Measurements from ENCODE around the gene CNBP. TPM values are rescaled to one million over a fixed set of nuclear protein-coding genes. Genes with fewer than 3 reads are reported as not detected.

Gene CNBP
- total and polyA plus RNA-seq, 9 of the 15 experiments (the other 6 are each of a cell fraction or from before 2014, with no cell fraction given) = 284 to 717 (median 412) TPM

- TF ChIP-seq E2F6 (IDR thresholded peaks at IDR 0.05; ENCODE audit: borderline replicate concordance in 1 of 2, extremely low read depth in 1 of 2, insufficient read depth in 1 of 2, insufficient read length in 1 of 2, low read depth in 1 of 2, low read length in 1 of 2, poor library complexity in 1 of 2, severe bottlenecking in 1 of 2) = no peak
- no peak for TF ChIP-seq ZHX1 (conservative IDR thresholded peaks at IDR 0.05; ENCODE audit: low read length)
- TF ChIP-seq, protein P1, sequence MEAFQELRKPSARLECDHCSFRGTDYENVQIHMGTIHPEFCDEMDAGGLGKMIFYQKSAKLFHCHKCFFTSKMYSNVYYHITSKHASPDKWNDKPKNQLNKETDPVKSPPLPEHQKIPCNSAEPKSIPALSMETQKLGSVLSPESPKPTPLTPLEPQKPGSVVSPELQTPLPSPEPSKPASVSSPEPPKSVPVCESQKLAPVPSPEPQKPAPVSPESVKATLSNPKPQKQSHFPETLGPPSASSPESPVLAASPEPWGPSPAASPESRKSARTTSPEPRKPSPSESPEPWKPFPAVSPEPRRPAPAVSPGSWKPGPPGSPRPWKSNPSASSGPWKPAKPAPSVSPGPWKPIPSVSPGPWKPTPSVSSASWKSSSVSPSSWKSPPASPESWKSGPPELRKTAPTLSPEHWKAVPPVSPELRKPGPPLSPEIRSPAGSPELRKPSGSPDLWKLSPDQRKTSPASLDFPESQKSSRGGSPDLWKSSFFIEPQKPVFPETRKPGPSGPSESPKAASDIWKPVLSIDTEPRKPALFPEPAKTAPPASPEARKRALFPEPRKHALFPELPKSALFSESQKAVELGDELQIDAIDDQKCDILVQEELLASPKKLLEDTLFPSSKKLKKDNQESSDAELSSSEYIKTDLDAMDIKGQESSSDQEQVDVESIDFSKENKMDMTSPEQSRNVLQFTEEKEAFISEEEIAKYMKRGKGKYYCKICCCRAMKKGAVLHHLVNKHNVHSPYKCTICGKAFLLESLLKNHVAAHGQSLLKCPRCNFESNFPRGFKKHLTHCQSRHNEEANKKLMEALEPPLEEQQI (IDR thresholded peaks at IDR 0.05) = no peak
- TF ChIP-seq HMG20B (CRISPR knock-in tag; IDR thresholded peaks at IDR 0.05) = no peak
- no peak for TF ChIP-seq ZNF232 (CRISPR knock-in tag; IDR thresholded peaks at IDR 0.05)
- TF ChIP-seq GABPB2 (CRISPR knock-in tag; conservative IDR thresholded peaks at IDR 0.05) = no peak
- TF ChIP-seq SNRNP70 (optimal IDR thresholded peaks at IDR 0.05; ENCODE audit: low read depth, low read length) = no peak
- no peak for TF ChIP-seq ZNF384 (IDR thresholded peaks at IDR 0.05; ENCODE audit: low read depth, low read length)
- TF ChIP-seq GABPB1 (CRISPR knock-in tag; IDR thresholded peaks at IDR 0.05) = no peak
Measured at GRCh38 chr3:129224984-129225393, 41.3 kb upstream of the CNBP start (continued).

Measured in K562 (cell line).